Testis (tissue), 2 donors: ENCODE results near the gene LSG1.

Experiments
- POLR2A ChIP-seq: fragments of 450-650 bp; IDR thresholded peaks from one replicate; pipeline ENCODE4 v1.6.1; 2017; ENCODE audit warnings: antibody characterized with exemption, mild to moderate bottlenecking, moderate library complexity
- TF ChIP-seq, protein P1 (sequence below), 3 experiments: fragments of 450-650 bp in 2 of 3; fragments of 200-600 bp in 1 of 3; sonication (generic) in 1 of 3; IDR thresholded peaks; one replicate each; pipeline ENCODE4 v1.5.1; 2016 to 2019; ENCODE audit warnings: antibody characterized with exemption in 3 of 3, mild to moderate bottlenecking in 2 of 3, moderate library complexity in 1 of 3

DNA sequence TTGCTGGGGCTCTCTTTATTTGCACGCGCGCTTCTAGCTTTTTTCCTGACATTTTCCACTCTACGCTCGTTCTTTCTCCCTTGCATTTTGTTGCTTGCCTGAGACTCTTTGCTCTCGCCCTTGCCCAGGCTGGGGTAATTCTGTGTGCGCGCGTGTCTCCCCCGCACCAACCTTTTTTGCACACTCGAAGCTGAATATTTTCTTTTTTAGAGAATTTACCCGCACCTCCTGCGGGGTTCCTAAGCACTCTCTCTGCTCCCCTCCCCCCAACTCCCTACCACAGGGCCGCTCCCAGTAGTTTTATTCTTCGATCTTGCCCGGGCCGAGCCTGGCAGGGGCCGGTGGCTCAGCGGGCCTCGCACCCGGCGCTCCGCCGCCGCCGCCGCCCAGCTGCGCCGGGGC, 14.4 kb upstream of the LSG1 start:
- no peak for TF ChIP-seq POLR2A
- TF ChIP-seq, protein P1, sequence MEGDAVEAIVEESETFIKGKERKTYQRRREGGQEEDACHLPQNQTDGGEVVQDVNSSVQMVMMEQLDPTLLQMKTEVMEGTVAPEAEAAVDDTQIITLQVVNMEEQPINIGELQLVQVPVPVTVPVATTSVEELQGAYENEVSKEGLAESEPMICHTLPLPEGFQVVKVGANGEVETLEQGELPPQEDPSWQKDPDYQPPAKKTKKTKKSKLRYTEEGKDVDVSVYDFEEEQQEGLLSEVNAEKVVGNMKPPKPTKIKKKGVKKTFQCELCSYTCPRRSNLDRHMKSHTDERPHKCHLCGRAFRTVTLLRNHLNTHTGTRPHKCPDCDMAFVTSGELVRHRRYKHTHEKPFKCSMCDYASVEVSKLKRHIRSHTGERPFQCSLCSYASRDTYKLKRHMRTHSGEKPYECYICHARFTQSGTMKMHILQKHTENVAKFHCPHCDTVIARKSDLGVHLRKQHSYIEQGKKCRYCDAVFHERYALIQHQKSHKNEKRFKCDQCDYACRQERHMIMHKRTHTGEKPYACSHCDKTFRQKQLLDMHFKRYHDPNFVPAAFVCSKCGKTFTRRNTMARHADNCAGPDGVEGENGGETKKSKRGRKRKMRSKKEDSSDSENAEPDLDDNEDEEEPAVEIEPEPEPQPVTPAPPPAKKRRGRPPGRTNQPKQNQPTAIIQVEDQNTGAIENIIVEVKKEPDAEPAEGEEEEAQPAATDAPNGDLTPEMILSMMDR (IDR thresholded peaks at IDR 0.05), result no peak
